OCI-LY1 (cell line): ENCODE measurements around the gene CCDC27.

Experiments
- EZH2 ChIP-seq: fragments of 200-600 bp; sonication (generic), shearing (Covaris generic); IDR thresholded peaks from 2 replicates; pipeline ENCODE4 v1.8.0; 2017; ENCODE audit warnings: borderline replicate concordance, mixed run types, mild to moderate bottlenecking, antibody characterized with exemption, low read length, moderate library complexity, mixed read lengths
- TF ChIP-seq, protein P1 (sequence below): fragments of 200-600 bp; sonication (generic), shearing (Covaris generic); IDR thresholded peaks from 2 replicates; pipeline ENCODE4 v1.5.1; 2017; ENCODE audit warnings: mild to moderate bottlenecking, antibody characterized with exemption, low read length, moderate library complexity, mixed read lengths

DNA sequence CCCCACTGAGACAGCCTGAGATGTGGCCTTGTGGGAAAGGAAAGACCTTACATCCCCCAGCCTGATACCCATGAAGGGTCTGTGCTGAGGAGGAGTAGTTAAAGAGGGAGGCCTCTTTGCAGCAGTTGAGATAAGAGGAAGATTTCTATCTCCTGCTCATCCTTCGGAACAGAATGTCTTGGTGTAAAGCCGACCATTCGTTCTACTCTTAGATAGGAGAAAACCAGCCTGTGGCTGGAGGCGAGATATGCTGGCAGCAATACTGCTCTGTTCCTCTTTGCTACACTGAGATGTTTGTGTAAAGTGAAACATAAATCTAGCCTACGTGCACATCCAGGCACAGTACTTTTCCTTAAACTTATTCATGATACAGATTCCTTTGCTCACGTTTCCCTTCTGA lies 1.5 kb upstream of the CCDC27 start:
- no peak for TF ChIP-seq EZH2
- TF ChIP-seq, protein P1, sequence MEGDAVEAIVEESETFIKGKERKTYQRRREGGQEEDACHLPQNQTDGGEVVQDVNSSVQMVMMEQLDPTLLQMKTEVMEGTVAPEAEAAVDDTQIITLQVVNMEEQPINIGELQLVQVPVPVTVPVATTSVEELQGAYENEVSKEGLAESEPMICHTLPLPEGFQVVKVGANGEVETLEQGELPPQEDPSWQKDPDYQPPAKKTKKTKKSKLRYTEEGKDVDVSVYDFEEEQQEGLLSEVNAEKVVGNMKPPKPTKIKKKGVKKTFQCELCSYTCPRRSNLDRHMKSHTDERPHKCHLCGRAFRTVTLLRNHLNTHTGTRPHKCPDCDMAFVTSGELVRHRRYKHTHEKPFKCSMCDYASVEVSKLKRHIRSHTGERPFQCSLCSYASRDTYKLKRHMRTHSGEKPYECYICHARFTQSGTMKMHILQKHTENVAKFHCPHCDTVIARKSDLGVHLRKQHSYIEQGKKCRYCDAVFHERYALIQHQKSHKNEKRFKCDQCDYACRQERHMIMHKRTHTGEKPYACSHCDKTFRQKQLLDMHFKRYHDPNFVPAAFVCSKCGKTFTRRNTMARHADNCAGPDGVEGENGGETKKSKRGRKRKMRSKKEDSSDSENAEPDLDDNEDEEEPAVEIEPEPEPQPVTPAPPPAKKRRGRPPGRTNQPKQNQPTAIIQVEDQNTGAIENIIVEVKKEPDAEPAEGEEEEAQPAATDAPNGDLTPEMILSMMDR = no peak
